ENCODE measurements around the gene LKAAEAR1.
"Not testable (repeated sequence)": the region's sequence is repeated elsewhere in the genome, so short reads cannot be mapped to it uniquely, and the experiment has no call there.

Gene LKAAEAR1

DNA sequence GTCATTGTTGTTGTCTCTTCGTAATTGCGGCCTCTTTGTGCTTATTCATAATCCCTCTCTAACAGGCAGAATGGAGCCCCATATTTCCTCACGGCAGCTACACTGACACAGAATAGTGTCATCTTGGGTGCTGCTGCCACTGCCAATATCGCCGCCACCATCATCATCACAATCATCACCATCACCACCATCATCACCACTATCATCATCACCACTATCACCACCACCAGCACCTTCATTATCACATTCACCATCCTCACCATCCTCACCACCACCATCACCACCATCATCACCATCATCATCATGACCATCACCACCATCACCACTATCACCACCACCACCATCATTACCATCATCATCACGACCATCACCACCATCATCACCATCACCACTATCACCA, 12.3 kb upstream of the LKAAEAR1 start:
- DNase-seq: no peak

DNA sequence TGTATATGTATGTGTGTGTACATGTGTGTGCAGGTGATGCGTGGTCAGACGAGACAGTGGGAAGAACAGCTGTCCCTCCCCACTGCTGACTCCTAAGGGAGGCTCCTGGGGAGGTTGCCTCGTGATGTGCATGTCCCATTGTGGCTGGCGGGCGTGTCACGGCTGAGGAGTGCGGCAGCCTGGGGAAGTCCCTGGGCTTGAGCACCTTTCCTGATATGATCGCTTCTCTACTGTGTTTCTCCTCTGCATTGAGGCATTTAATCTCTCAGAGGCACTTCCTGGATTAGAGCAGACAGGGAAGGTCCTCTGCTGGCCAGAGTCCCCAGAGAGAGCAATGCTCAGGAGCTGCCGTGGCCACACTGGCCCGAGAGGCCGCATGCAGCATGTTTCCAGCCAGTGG, 11.7 kb upstream of the LKAAEAR1 start:
- no peak for DNase-seq

- DNase-seq: no peak
These were observed 11.3 kb upstream of the LKAAEAR1 start for GRCh38 chr20:64095455-64095854.

DNA sequence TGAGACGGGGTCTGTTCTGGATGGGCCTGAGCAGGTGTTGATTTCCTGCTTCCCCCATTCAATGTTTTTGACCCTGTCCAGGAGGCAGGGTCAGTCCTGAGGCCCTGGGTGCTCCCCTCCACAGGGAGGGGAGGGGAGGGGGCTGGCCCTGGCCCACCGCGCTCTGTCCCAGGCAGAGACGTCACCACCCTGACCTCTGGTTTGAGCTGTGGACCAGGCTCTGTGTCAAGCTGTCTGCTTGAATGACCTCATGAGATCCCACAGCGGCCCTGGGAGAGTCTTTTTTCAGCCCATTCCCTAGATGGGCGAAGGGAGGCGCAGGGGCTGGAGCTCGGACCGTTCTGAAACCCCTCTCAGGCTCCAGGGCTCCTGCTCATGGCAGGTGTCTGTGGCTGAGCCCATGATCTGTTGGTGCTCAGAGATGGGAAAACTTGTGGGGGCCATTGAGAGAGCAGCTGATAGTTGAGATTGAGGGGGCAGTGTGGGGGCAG, 8.9 kb upstream of the LKAAEAR1 start:
- DNase-seq: no peak

DNA sequence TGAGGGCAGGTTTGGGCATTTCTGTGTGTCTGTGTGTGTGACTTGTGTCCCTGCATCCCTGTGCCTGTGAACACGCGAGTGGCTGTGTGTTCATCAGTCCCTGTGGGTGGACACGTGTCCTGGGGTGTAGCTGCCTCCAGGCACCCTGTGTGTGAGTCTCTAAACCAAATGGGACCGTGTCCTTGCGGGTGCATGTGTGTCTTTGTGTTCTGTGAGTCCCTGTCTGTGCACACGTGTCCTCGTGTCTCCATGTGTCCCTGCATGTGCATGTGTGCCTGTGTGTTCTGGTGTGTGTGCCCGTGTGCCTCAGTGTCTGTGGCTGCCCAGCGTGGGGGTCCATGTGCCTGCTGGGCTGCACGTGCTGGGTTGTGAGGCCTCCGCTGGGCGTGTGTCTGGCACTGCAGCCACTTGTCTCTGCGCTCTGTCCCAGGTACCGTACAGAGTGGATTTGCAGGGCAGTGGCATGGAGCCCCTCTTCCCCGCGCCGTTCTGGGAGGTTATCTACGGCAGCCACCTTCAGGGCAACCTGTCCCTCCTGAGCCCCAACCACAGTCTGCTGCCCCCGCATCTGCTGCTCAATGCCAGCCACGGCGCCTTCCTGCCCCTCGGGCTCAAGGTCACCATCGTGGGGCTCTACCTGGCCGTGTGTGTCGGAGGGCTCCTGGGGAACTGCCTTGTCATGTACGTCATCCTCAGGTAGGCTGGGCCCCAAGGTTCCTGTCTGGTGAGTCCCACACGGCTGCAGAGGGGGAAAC, 8.2 kb upstream of the LKAAEAR1 start:
- no peak for DNase-seq

DNA sequence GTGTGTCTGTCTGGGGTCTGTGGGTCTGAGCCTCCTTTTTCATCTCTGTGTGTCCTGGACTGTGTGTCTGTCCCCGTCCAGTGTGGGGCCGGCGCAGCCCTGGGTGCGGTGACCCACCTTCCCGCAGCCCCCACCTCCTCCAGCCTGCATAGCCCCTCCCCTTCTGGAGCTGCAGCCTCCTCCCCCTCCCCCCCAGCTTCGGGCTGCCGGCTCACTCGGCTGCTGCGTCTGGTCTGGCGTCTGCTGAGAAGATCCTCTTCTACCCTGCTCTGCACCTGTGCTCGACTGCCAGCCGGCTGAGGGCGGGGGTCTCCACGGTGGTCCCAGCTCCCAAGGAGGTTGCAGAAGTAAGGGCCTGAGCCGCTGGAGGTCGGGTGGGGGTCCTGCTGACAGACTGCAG, 7.6 kb upstream of the LKAAEAR1 start:
- DNase-seq: no peak

DNA sequence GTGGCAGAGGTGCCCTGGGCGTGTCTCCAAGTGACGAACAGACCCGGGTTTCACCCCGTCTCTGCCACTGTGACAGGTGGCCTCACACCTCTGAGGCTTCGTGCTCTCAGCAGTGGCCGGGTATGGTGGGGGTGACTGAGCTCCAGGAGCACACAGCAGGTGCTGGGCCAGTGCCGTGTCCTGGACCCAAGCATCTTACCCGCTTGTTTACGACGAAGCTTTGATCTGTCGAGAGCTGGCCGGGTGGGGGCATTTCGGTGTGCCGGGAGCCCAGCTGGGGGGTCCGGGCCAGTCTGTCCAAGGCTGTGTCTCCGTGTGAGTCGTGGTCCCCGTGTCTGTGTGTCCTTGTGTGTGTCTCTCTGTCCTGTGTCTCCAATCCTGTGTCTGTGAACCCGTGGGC, 7.1 kb upstream of the LKAAEAR1 start:
- DNase-seq: no peak

DNA sequence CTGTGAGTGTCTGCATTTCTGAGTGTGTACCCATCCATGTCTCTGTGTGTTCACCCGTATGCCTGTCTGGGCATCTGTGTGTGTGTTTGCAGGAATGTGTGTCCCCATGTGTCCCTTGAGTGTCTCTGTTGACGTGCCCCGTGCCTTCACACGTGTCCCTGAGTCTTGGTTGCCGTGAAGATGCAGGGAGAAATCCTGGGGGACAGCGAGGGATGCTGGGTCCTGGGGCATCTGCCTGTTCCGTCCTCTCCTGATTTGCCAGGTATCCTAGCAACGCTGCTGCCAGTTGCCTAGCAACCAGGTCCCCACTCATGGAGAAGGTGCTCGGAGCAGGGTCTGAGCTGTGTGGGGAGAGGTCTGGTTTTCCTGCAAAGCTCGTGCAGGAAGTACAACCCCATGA, 6.0 kb upstream of the LKAAEAR1 start:
- DNase-seq: no peak

DNA sequence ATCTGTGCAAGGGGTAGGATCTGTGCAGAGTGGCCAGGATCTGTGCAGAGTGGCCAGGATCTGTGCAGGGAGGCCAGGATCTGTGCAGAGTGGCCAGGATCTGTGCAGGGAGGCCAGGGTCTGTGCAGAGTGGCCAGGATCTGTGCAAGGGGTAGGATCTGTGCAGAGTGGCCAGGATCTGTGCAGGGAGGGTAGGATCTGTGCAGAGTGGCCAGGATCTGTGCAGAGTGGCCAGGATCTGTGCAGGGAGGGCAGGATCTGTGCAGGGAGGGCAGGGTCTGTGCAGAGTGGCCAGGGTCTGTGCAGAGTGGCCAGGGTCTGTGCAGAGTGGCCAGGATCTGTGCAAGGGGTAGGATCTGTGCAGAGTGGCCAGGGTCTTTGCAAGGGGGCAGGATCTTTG, 4.4 kb upstream of the LKAAEAR1 start:
- not testable (repeated sequence) for DNase-seq

GRCh38 chr20:64087226-64087825, 3.1 kb upstream of the LKAAEAR1 start:
- DNase-seq: not testable (repeated sequence)

DNA sequence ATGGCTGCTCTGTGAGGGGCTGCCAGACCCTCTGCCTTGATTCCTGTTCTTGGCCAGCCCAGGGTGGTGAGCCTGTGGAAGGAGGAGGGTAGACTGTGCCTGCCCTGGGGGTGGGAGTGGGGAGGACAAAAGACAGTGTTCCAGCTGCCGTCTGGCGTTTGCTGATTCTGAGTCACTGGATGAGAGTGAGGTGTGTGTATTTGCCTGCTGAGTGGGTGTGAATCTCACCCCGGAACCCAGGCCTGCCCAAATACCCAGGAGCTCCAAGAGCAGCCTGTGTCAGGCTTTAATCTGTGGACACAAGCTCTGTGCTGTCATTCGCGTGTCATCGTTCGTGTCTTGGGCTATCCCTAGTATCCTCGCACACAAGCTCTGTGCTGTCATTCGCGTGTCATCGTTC, 2.6 kb upstream of the LKAAEAR1 start:
- DNase-seq: no peak

GRCh38 chr20:64084685-64085152, 521 bp upstream of the LKAAEAR1 start:
- DNase-seq: no peak

GRCh38 chr20:64083378-64083803, 807 bp downstream of the LKAAEAR1 start:
- DNase-seq: peak in 3 of 4 experiments; percentile 33 to 58 (median 43)

DNA sequence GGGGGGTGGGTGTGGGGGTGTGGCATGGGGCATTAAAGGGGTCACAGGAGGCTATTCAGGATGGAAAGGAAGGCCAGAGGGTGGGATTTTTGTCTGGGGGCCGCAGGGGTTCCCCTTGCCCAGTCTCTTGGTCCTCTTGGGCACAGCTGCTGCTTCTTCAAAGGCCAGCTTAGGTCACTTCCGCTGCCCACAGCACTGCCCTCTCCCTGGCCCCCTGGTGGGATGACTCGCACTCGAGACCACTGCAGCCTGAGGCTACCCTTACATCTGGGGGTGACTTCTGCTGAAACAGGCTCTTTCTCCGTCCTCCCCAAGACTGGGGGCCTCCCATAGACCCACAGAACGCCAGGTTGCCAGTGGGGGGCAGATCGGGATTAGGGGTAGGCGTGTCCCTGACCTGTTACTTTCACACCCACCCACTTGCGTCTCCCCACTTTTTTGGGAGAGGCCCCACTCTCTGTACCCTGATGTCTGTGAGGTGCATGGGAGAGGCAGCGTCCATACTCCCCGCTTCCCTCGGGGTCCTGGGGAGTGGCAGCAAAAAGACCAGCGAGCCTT, 1.3 kb downstream of the LKAAEAR1 start:
- no peak for DNase-seq

- DNase-seq: no peak
These were observed 2.0 kb downstream of the LKAAEAR1 start for GRCh38 chr20:64082126-64082731.

- DNase-seq: no peak
These were observed 2.6 kb downstream of the LKAAEAR1 start for GRCh38 chr20:64081624-64081964.

DNA sequence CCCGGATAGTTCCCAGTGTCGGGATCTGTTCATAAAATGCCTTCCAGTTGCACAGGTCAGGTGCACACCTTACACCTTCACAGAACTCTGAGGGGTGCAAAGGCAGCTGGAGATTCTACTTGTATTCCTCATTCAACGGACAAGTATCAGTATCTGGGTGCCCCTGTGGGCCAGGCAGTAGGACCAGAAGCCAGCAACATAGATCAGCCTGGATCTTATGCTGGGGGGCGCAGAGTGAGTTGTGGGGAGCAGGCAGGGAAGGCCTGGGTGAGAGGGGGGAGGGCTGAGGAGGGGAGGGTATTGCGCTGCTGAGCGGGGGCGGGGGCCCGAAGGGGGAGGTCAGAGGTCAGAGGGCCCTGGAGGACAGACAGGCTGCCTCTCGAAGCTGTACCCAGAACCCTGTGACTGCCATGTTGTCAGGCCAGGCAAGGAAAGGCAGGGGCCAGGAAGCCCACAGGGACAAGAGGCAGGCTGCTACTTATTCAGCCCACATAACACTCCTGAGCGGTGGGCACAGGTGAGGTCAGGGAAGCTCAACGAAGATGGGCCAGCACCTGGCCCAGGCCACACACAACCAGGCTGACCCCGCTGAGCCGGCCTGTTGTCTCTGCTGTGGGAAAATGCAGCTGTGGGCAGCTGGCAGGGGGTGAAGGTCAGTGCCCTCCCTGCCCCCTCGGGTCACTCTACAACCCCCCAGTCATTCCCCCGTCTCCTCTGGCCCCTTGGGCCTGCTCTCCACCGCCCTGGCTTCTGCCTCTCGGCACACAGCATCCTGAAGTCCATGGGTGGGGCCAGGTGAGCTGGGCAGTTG, 3.2 kb downstream of the LKAAEAR1 start:
- no peak for DNase-seq

GRCh38 chr20:64080013-64080812, 4.0 kb downstream of the LKAAEAR1 start, which contains the start of gene OPRL1:
OPRL1 (plus strand) TSS chr20:64080082; CDS start chr20:64092721, 12,639 bp downstream.
- peak in 1 of 4 experiments; percentile 39 for DNase-seq

GRCh38 chr20:64079273-64080012, 4.8 kb downstream of the LKAAEAR1 start, which contains the start of gene RGS19:
RGS19 (minus strand) TSS chr20:64079518; CDS start chr20:64076886, 2,632 bp downstream.
- DNase-seq: peak in 1 of 4 experiments; percentile 64

- DNase-seq: no peak
These were observed 5.3 kb downstream of the LKAAEAR1 start for GRCh38 chr20:64078934-64079272.

Data from activated naive CD4-positive, alpha-beta T cell (primary cell).